ENCODE measurements around the gene FAM149B1. TPM values are rescaled to one million over a fixed set of nuclear protein-coding genes. Genes with fewer than 3 reads are reported as not detected.
A peak's percentile ranks its signal among the peaks of the same experiment; 100 is the strongest.

Gene FAM149B1
- total RNA-seq, 1 experiment from 2014 or later: 10.9 TPM

DNA sequence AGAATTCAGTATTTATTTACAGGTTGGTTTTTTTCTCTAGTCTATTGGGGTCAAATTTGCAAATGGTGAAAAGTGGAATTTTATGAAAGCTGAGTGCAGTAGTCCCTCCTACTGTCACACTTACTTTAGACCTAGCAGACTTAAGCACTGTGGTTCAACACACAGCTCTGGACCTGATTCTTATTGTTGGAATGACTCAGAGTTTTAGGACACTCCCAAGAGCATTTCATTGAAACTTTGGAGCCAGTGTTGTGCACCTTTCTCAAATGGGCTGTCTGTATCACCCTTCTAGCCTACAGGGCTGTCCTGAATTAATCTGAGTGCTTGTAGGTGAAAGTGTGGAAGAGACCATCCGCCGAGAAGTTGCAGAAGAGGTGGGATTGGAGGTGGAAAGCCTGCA is 41.6 kb upstream of the FAM149B1 start:
- no peak overlapping the region for H3K4me3 ChIP-seq (ENCODE audit: low read depth, low read length, poor library complexity, severe bottlenecking)
- CTCF ChIA-PET: no interaction called here
- no TSS peak for BruUV-seq (replicated peaks)
- H3K27ac ChIP-seq (ENCODE audit: low read depth, low read length, poor library complexity, severe bottlenecking): no peak overlapping the region
- H3K36me3 ChIP-seq (ENCODE audit: insufficient read depth, low read length, poor library complexity, severe bottlenecking): peaks cover 21% of the 10 kb centered on the region
- POLR2A ChIA-PET (ENCODE audit: low non-redundant PET): no interaction called here
- no peaks in the 10 kb centered on the region for H3K27me3 ChIP-seq (replicated peaks; ENCODE audit: insufficient read depth, low read depth, low read length, poor library complexity)
- peaks cover 2% of the 10 kb centered on the region for H3K4me1 ChIP-seq (ENCODE audit: insufficient read depth, low read length, poor library complexity, severe bottlenecking)
- TF ChIP-seq, protein P1, sequence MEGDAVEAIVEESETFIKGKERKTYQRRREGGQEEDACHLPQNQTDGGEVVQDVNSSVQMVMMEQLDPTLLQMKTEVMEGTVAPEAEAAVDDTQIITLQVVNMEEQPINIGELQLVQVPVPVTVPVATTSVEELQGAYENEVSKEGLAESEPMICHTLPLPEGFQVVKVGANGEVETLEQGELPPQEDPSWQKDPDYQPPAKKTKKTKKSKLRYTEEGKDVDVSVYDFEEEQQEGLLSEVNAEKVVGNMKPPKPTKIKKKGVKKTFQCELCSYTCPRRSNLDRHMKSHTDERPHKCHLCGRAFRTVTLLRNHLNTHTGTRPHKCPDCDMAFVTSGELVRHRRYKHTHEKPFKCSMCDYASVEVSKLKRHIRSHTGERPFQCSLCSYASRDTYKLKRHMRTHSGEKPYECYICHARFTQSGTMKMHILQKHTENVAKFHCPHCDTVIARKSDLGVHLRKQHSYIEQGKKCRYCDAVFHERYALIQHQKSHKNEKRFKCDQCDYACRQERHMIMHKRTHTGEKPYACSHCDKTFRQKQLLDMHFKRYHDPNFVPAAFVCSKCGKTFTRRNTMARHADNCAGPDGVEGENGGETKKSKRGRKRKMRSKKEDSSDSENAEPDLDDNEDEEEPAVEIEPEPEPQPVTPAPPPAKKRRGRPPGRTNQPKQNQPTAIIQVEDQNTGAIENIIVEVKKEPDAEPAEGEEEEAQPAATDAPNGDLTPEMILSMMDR (conservative IDR thresholded peaks at IDR 0.05; ENCODE audit: low read depth, low read length): no peak
- TF ChIP-seq EZH2 (IDR thresholded peaks at IDR 0.05; ENCODE audit: borderline replicate concordance, low read depth, low read length, poor library complexity, severe bottlenecking): no peak
- no peak for DNase-seq (ENCODE audit: low spot score)
- no peaks in the 10 kb centered on the region for H3K9me3 ChIP-seq (ENCODE audit: low read depth, low read length, poor library complexity, severe bottlenecking)
- intact Hi-C loops (cut with micrococcal nuclease; ENCODE audit: unreplicated experiment): no loop called here

DNA sequence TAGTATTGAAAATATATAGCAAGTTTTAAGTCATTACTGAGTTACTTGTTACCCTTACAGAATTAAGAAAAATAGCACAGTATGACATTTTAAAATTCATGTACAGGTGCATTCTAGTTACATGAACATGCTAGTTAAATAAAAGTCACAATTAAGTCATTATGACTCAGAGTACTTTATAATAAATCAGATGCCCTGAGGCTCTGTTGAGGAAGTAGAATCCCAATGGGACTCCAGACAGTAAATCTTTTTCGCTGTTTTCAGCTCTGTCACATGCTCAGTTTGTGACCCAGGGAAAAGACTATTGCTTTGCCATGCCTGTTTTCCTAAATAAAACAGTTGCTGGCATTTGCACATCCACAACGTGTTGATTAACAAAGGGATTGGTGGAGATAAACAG is 36.6 kb upstream of the FAM149B1 start:
- Histone ChIP-seq H3K36me3 (ENCODE audit: insufficient read depth, low read length, poor library complexity, severe bottlenecking) (peaks cover 62% of the 10 kb centered on the region), H3K27me3 (replicated peaks; ENCODE audit: insufficient read depth, low read depth, low read length, poor library complexity) (no peaks in the 10 kb centered on the region), H3K4me1 (ENCODE audit: insufficient read depth, low read length, poor library complexity, severe bottlenecking) (peaks cover 9% of the 10 kb centered on the region), H3K4me3 (ENCODE audit: low read depth, low read length, poor library complexity, severe bottlenecking) (no peak overlapping the region), H3K27ac (ENCODE audit: low read depth, low read length, poor library complexity, severe bottlenecking) (no peak overlapping the region), H3K9me3 (ENCODE audit: low read depth, low read length, poor library complexity, severe bottlenecking) (no peaks in the 10 kb centered on the region)
- intact Hi-C loops (cut with micrococcal nuclease; ENCODE audit: unreplicated experiment): no loop called here
- POLR2A ChIA-PET (ENCODE audit: low non-redundant PET): interaction anchor here (0.5 kb wide), 1 partner anchor 114 kb away, joined by 15 read pairs; no protein-coding TSS in a partner anchor
- DNase-seq (ENCODE audit: low spot score): peak; percentile 64
- TF ChIP-seq, protein P1 (conservative IDR thresholded peaks at IDR 0.05; ENCODE audit: low read depth, low read length): no peak
- no peak for TF ChIP-seq EZH2 (IDR thresholded peaks at IDR 0.05; ENCODE audit: borderline replicate concordance, low read depth, low read length, poor library complexity, severe bottlenecking)
- BruUV-seq (replicated peaks): no TSS peak
- CTCF ChIA-PET: no interaction called here

DNA sequence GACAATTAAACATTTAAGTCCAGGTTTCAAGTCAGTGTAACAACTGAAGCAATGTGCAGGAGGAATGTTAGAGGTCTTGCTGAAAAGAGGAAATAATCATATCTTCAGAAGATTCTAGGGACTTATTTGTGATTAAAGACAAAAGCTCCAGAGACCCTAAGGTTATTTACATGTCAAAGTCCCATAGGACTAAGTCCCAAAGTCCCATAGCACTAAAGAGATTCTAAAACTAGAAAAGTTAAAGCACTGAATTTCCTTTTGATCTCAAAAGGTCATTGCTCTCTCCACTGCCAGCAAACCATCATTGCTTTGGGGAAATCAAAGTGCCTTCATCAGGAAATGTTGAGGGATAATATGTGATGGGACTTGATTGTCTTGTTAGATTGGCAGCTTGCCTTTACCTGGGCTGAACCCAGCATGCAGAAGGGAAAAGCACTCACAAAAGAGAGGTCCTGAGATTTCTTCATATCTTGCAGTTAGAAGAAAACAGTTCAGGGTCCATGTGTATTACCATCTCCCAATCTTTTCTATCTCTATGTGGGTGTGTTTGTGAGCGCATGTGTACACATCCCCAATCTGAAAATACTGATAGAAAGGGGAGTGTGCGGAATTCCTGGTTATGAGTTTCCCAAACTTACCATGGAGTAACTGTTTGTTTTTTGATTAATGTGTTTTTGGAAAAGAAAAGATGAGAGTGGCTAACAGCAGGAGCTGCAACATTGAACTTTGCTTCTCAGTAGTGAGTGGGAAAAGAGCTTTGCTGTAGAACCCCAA is 35.8 kb upstream of the FAM149B1 start:
- Histone ChIP-seq H3K27me3 (replicated peaks; ENCODE audit: insufficient read depth, low read depth, low read length, poor library complexity) (no peaks in the 10 kb centered on the region), H3K9me3 (ENCODE audit: low read depth, low read length, poor library complexity, severe bottlenecking) (no peaks in the 10 kb centered on the region), H3K27ac (ENCODE audit: low read depth, low read length, poor library complexity, severe bottlenecking) (no peak overlapping the region), H3K4me1 (ENCODE audit: insufficient read depth, low read length, poor library complexity, severe bottlenecking) (peaks cover 9% of the 10 kb centered on the region), H3K36me3 (ENCODE audit: insufficient read depth, low read length, poor library complexity, severe bottlenecking) (peaks cover 66% of the 10 kb centered on the region), H3K4me3 (ENCODE audit: low read depth, low read length, poor library complexity, severe bottlenecking) (no peak overlapping the region)
- intact Hi-C loops (cut with micrococcal nuclease; ENCODE audit: unreplicated experiment): no loop called here
- TF ChIP-seq, protein P1 (conservative IDR thresholded peaks at IDR 0.05; ENCODE audit: low read depth, low read length): no peak
- TF ChIP-seq EZH2 (IDR thresholded peaks at IDR 0.05; ENCODE audit: borderline replicate concordance, low read depth, low read length, poor library complexity, severe bottlenecking): no peak
- no TSS peak for BruUV-seq (replicated peaks)
- ChIA-PET POLR2A (ENCODE audit: low non-redundant PET) (no interaction called here), CTCF (no interaction called here)
- no peak for DNase-seq (ENCODE audit: low spot score)
